HG03280 (cell line): ENCODE data around the gene NUP54.

Experiments used
- ATAC-seq: cut with Tn5 transposase; IDR thresholded peaks from one replicate; pipeline ENCODE4 v1.9.1; 2021; ENCODE audit warnings: mild to moderate bottlenecking, moderate library complexity; ENCODE audit not compliant: unreplicated experiment

The NUP54 gene

GRCh38 chr4:76147454-76148141 lies 599 bp downstream of the NUP54 start:
- ATAC-seq = peak; percentile 31

- no peak for ATAC-seq
These were observed 3.7 kb downstream of the NUP54 start for GRCh38 chr4:76144546-76144945.

GRCh38 chr4:76141241-76141640 lies 7.0 kb downstream of the NUP54 start:
- ATAC-seq = no peak

GRCh38 chr4:76127754-76128153 lies 20.4 kb downstream of the NUP54 start:
- no peak for ATAC-seq

GRCh38 chr4:76125816-76126215 lies 22.4 kb downstream of the NUP54 start:
- no peak for ATAC-seq

GRCh38 chr4:76120199-76120598 lies 28.0 kb downstream of the NUP54 start:
- ATAC-seq = no peak

GRCh38 chr4:76117536-76117935 lies 30.7 kb downstream of the NUP54 start:
- ATAC-seq = no peak

- no peak for ATAC-seq
These were observed 31.4 kb downstream of the NUP54 start for GRCh38 chr4:76116821-76117220.

GRCh38 chr4:76108467-76109181 lies 39.6 kb downstream of the NUP54 start:
- ATAC-seq = no peak

GRCh38 chr4:76106442-76106841 lies 41.8 kb downstream of the NUP54 start:
- no peak for ATAC-seq

GRCh38 chr4:76105652-76106051 lies 42.5 kb downstream of the NUP54 start:
- ATAC-seq = no peak

GRCh38 chr4:76096076-76096475 lies 52.1 kb downstream of the NUP54 start:
- ATAC-seq = no peak

- ATAC-seq = no peak
These were observed 52.6 kb downstream of the NUP54 start for GRCh38 chr4:76095568-76095967.

GRCh38 chr4:76091052-76091451 lies 57.1 kb downstream of the NUP54 start:
- ATAC-seq = no peak

- ATAC-seq = no peak
These were observed 57.9 kb downstream of the NUP54 start for GRCh38 chr4:76090241-76090691.

- no peak for ATAC-seq
These were observed 59.5 kb downstream of the NUP54 start for GRCh38 chr4:76088719-76089118.

- no peak for ATAC-seq
These were observed 61.0 kb downstream of the NUP54 start for GRCh38 chr4:76087007-76087769.

- no peak for ATAC-seq
These were observed 63.7 kb downstream of the NUP54 start for GRCh38 chr4:76084542-76084941.

GRCh38 chr4:76083386-76083988 lies 64.7 kb downstream of the NUP54 start:
- ATAC-seq = no peak

GRCh38 chr4:76078033-76078613 lies 70.1 kb downstream of the NUP54 start:
- ATAC-seq = no peak
